Measurements from ENCODE around the gene JAK2.

JAK2 gene

DNA sequence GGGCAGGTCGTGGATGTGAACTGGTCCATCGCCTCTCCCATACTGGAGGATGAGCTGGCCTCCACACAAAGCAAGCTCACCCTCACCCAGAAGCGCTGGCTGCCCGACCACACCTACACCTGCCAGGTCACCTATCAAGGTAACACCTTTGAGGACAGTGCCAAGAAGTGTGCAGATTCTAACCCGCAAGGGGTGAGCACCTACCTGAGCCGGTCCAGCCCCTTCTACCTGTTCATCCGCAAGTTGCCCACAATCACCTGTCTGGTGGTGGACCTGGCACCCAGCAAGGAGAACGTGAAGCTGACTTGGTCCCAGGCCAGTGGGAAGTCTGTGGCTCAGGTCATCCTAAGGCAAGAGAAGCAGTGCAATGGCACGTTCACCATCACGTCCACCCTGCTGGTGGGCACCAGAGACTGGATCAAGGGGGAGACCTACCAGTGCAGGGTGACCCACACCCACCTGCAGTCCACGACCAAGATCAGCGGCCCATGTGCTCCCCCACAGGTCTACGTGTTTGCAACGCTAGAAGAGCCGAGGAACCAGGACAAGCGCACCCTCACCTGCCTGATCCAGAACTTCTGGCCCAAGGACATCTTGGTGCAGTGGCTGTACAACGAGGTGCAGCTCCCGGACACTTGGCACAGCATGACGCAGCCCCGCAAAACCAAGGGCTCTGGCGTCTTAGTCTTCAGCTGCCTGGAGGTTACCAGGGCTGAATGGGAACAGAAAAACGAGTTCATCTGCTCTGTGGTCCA lies 129.1 kb downstream of the JAK2 start:
- Mint-ChIP-seq H3K9me3 (ENCODE audit: low read depth) (no peaks in the 10 kb centered on the region), H3K36me3 (peaks cover 25% of the 10 kb centered on the region), H3K27me3 (no peaks in the 10 kb centered on the region), H3K27ac (no peak overlapping the region), H3K4me1 (ENCODE audit: low read depth) (no peaks in the 10 kb centered on the region), H3K4me3 (no peak overlapping the region)

DNA sequence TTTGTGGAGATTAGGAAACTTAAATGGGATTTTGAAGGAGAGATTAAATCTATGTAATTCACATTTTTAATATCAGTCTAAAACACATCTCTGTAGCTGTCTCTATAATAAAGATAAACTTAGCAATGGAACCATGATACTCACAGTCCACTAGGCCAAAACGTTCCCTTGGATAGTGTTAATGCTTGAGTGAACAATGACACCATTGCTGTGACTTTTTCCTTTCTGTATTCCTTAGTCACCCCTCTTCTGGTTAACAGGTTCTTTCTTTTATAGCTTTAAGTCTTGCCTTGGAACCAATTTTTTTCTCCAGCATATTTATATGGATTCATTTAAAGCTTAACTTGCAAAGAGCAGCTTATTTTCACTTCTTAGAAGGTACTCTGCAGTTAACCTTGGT lies 137.0 kb downstream of the JAK2 start:
- Mint-ChIP-seq H3K4me3 (no peak overlapping the region), H3K27ac (no peak overlapping the region), H3K4me1 (ENCODE audit: low read depth) (no peaks in the 10 kb centered on the region), H3K9me3 (ENCODE audit: low read depth) (no peaks in the 10 kb centered on the region), H3K36me3 (peaks cover 38% of the 10 kb centered on the region), H3K27me3 (no peaks in the 10 kb centered on the region)

DNA sequence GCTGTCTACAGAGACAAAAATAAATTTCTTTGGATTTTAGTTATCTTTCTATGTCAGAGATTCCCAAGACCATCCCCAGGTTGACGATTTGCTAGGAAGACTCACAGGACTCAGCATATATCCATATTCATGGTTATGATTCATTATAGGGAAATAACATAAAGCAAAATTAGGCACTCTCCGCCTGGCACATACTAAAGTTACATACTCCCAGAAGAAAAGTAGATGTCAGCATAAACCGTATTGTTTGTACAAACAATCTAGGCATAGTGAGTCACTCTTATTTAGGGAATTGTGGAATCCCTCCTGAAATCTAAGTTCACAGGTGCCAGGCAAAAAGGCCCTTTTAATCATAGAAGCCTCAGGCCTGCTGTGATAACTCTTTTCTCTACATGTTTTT lies 137.4 kb downstream of the JAK2 start:
- H3K9me3 Mint-ChIP-seq (ENCODE audit: low read depth) = no peaks in the 10 kb centered on the region
- no peak overlapping the region for H3K27ac Mint-ChIP-seq
- H3K4me3 Mint-ChIP-seq = no peak overlapping the region
- no peaks in the 10 kb centered on the region for H3K27me3 Mint-ChIP-seq
- no peaks in the 10 kb centered on the region for H3K4me1 Mint-ChIP-seq (ENCODE audit: low read depth)
- H3K36me3 Mint-ChIP-seq = peaks cover 38% of the 10 kb centered on the region

DNA sequence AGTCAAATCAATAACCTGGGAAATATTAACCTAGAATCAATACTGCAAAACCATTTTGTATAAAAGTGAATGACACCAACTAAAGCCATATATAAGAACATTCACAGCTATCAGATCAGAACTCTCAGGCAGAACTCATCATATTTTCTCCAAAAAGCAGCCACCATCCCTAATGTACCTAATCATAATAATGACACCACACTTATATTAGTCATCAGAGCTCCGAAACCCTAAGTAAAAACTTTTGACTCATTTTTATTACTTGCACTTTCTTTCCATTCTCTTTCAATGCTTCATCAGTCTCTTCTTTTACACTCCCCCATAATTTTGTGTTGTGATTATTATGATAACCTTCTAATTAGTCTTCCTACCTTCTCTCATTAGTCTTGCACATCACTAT lies 155.1 kb downstream of the JAK2 start:
- Mint-ChIP-seq H3K27me3 (no peaks in the 10 kb centered on the region), H3K36me3 (peaks cover 41% of the 10 kb centered on the region), H3K4me3 (no peak overlapping the region), H3K27ac (no peak overlapping the region), H3K4me1 (ENCODE audit: low read depth) (no peaks in the 10 kb centered on the region), H3K9me3 (ENCODE audit: low read depth) (peaks cover 15% of the 10 kb centered on the region)

DNA sequence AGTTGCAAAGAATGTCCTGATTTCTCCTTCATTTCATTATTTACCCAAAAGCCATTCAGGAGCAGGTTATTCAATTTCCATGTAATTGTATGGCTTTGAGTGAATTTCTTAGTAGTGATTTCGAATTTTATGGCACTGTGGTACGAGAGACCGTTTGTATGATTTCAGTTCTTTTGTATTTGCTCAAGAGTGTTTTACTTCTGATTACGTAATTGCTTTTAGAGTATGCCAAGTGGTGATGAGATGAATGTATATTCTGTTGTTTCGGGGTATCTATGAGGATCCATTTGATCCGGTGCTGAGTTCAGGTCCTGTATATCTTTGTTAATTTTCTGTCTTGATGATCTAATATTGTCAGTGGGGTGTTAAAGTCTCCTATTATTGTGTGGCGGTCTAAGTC lies 159.1 kb downstream of the JAK2 start:
- Mint-ChIP-seq H3K36me3 (peaks cover 61% of the 10 kb centered on the region), H3K9me3 (ENCODE audit: low read depth) (peaks cover 11% of the 10 kb centered on the region)

DNA sequence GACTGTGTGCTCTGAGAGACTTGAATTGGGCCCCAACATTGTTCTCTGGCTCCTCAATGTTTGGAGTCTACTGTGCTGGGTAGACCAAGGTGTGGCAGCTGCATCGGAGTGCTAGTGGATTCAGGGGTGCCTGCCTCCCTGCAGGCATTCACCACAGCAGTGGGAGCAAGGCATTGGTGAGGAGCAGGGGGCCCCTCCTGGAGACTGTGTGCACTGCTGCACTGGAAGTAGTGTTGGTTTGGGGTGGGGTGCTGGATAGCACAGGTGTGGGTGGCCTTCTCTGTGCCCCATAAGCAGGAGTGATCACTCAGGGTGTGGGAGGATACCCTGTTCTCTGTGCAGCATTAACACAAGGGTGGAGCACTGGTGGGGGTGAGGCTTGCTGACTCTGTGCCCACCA lies 161.2 kb downstream of the JAK2 start:
- Mint-ChIP-seq H3K27me3 (no peaks in the 10 kb centered on the region), H3K4me1 (ENCODE audit: low read depth) (no peaks in the 10 kb centered on the region), H3K4me3 (no peak overlapping the region), H3K27ac (no peak overlapping the region), H3K36me3 (peaks cover 59% of the 10 kb centered on the region), H3K9me3 (ENCODE audit: low read depth) (peaks cover 20% of the 10 kb centered on the region)

More for the DNA sequence above, 159.1 kb downstream of the JAK2 start:
- Mint-ChIP-seq H3K4me3 (no peak overlapping the region), H3K4me1 (ENCODE audit: low read depth) (no peaks in the 10 kb centered on the region), H3K27me3 (no peaks in the 10 kb centered on the region), H3K27ac (no peak overlapping the region)

Data from activated naive CD8-positive, alpha-beta T cell (primary cell).